OCI-M2 (cell line): ENCODE results near the gene ZCCHC14.
"Not testable (repeated sequence)": the region's sequence is repeated elsewhere in the genome, so short reads cannot be mapped to it uniquely, and the experiment has no call there.

ENCODE experiments used
- DNase-seq: peaks from one replicate; lab custom pipeline; 2025; ENCODE audit not compliant: unreplicated experiment; lab: John Stamatoyannopoulos, UW

ZCCHC14 gene

GRCh38 chr16:87525352-87525751 lies 32.5 kb upstream of the ZCCHC14 start:
- DNase-seq = no peak

GRCh38 chr16:87524407-87524806 lies 31.6 kb upstream of the ZCCHC14 start:
- no peak for DNase-seq

- not testable (repeated sequence) for DNase-seq
Observed at GRCh38 chr16:87523605-87524004, 30.8 kb upstream of the ZCCHC14 start.

GRCh38 chr16:87521764-87522163 lies 28.9 kb upstream of the ZCCHC14 start:
- DNase-seq = not testable (repeated sequence)

GRCh38 chr16:87519170-87519569 lies 26.3 kb upstream of the ZCCHC14 start:
- DNase-seq = not testable (repeated sequence)

GRCh38 chr16:87518430-87519051 lies 25.7 kb upstream of the ZCCHC14 start:
- DNase-seq = not testable (repeated sequence)

- DNase-seq = not testable (repeated sequence)
Observed at GRCh38 chr16:87517610-87518429, 25.0 kb upstream of the ZCCHC14 start.

GRCh38 chr16:87516361-87516760 lies 23.5 kb upstream of the ZCCHC14 start:
- DNase-seq = no peak

GRCh38 chr16:87515475-87516330 lies 22.9 kb upstream of the ZCCHC14 start:
- no peak for DNase-seq

GRCh38 chr16:87509778-87510177 lies 17.0 kb upstream of the ZCCHC14 start:
- DNase-seq = not testable (repeated sequence)

- DNase-seq = no peak
Observed at GRCh38 chr16:87507351-87508069, 14.7 kb upstream of the ZCCHC14 start.

GRCh38 chr16:87506423-87507350 lies 13.9 kb upstream of the ZCCHC14 start:
- no peak for DNase-seq

GRCh38 chr16:87505834-87506233 lies 13.0 kb upstream of the ZCCHC14 start:
- no peak for DNase-seq

- not testable (repeated sequence) for DNase-seq
Observed at GRCh38 chr16:87503232-87503937, 10.6 kb upstream of the ZCCHC14 start.

- DNase-seq = no peak
Observed at GRCh38 chr16:87502308-87502969, 9.6 kb upstream of the ZCCHC14 start.

GRCh38 chr16:87501117-87501516 lies 8.3 kb upstream of the ZCCHC14 start:
- no peak for DNase-seq

- DNase-seq = no peak
Observed at GRCh38 chr16:87499189-87499486, 6.3 kb upstream of the ZCCHC14 start.

GRCh38 chr16:87498324-87499188 lies 5.7 kb upstream of the ZCCHC14 start:
- no peak for DNase-seq
